ENCODE results near the gene ALOX15.
"Not testable (repeated sequence)": the region's sequence is repeated elsewhere in the genome, so short reads cannot be mapped to it uniquely, and the experiment has no call there.

Gene ALOX15

DNA sequence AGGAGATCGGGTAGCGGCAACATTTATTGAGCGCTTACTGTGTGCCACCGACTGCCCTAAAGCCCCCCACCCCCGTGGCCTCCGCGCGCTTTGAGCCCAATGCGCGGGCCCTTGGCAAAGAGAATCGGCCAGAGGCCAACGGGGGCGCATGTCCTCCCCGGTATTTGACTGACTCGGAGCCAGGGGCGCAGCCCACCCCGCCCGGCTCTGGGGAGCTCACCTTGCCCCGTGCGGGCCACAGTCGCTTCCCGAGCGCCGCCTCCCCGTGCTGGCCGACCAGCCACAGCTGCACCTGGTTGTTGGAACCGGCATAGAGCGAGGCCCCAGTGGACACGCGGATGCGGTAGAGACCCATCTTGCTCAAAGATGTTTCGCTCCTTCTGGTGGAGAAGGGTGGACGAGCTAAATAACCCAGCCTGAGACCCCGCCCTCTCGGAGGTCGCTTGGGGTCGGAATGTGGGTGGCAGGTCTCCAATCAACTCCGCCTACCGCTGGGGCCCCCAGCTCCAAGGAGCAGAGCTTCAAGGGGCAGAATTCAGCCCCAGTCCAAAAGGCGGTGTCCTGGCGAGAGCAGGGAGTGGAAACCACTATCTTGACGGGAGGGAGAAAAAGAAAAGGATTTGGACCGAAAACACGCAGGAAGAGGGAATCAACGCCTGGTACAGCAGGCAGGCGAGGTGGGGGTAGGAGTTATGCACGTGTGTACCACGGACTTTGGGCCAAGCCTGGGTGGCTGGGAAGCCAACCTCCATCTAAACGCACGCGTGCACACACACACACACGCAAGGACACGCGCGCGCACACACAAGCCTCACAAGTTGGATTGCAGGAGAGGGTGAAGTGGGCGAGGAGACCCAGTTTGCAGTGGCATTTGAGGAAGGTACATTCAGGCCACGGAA is at the start of gene ALOX15:
TSS of gene ALOX15 (minus strand) at position 382 of the 899 bp plus-strand sequence. CDS start at position 355, 27 bp downstream.
- no peak for DNase-seq (ENCODE audit: low read depth in 3 of 3, low spot score in 1 of 3)

- no peak for DNase-seq (ENCODE audit: low read depth in 3 of 3, low spot score in 1 of 3)
Observed at GRCh38 chr17:4690745-4691144, 49.3 kb upstream of the ALOX15 start.

- not testable (repeated sequence) for DNase-seq (ENCODE audit: low read depth in 3 of 3, low spot score in 1 of 3)
Observed at GRCh38 chr17:4689872-4690271, 48.4 kb upstream of the ALOX15 start.

DNA sequence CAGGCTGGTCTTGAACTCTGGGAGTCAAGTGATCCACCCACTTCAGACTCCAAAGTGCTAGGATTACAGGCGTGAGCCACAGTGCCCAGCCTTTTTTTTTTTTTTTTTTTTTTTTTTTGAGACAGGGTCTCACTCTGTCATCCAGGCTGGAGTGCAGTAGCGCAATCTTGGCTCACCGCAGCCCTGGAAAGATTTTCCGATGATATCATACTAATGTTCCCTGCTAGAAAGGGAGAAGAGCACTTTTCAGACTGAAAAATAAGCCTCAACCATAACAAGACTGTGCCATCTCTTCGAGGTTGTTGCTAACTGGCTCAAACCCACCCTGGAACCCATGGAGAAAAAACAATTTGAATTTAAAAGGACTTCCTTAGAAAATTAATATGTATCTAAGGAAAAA is 42.3 kb upstream of the ALOX15 start:
- DNase-seq (ENCODE audit: low read depth in 3 of 3, low spot score in 1 of 3): not testable (repeated sequence)

DNA sequence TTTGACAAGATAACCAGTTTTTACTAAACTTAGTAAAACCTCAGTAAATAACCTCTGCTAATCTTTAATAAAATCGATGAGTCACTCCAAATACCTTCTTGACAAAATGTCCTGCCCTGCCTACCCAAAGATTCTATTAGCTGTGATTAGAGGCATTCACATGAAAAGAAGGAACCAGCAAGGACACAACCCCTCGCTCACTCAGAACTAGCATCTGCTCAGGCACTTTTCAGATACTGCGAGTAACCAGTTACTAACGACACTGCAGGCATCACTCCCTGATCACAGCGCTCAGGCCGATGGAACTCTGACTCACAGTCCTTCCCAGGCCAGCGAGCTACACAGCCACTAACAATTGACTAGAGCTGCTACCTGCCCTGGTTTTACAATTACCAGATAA is 38.2 kb upstream of the ALOX15 start:
- no peak for DNase-seq (ENCODE audit: low read depth in 3 of 3, low spot score in 1 of 3)

- DNase-seq (ENCODE audit: low read depth in 3 of 3, low spot score in 1 of 3): no peak
Observed at GRCh38 chr17:4678448-4679026, 37.1 kb upstream of the ALOX15 start.

- no peak for DNase-seq (ENCODE audit: low read depth in 3 of 3, low spot score in 1 of 3)
Observed at GRCh38 chr17:4676791-4677190, 35.3 kb upstream of the ALOX15 start.

DNA sequence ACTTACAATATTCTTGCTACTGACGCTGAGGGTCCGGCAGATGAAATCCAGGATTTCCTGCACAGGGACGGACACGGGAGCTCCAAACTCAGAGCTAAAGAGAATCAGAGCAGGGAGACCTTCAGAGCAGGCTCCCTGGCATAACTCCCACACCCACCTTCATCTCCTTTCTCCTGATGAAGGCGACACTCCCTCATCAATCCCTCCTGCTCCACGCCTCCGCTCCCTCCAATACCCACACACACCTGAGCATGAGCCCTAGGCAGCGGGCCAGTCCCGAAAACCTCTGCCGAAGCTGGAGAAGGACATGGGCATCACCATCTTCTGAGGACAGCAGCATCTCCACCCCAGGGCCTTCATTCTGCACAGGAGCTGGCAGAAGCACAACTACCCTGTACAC is 34.3 kb upstream of the ALOX15 start:
- DNase-seq (ENCODE audit: low read depth in 3 of 3, low spot score in 1 of 3): no peak

DNA sequence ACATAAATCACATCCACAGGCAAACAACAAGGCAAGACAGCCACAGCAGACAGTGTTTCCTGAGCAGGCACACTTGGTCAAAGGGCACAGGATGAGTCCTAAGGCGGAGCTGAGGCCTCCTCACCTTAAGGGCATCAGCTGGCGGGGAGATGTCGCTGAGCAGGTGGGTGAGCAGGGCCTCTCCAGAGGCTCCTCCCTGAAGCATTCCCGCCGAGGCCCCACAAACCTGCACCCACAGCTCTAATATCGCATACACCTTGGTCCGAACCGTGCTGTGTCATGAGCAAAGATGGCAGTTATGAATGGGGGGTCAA is 33.2 kb upstream of the ALOX15 start:
- no peak for DNase-seq (ENCODE audit: low read depth in 3 of 3, low spot score in 1 of 3)

GRCh38 chr17:4673986-4674684 is 32.7 kb upstream of the ALOX15 start:
- DNase-seq (ENCODE audit: low read depth in 3 of 3, low spot score in 1 of 3): no peak

GRCh38 chr17:4673169-4673568 is 31.7 kb upstream of the ALOX15 start:
- DNase-seq (ENCODE audit: low read depth in 3 of 3, low spot score in 1 of 3): no peak

- DNase-seq (ENCODE audit: low read depth in 3 of 3, low spot score in 1 of 3): no peak
Observed at GRCh38 chr17:4672751-4673150, 31.3 kb upstream of the ALOX15 start.

GRCh38 chr17:4672055-4672630 is 30.7 kb upstream of the ALOX15 start:
- DNase-seq (ENCODE audit: low read depth in 3 of 3, low spot score in 1 of 3): no peak

GRCh38 chr17:4667166-4667565 is 25.7 kb upstream of the ALOX15 start:
- no peak for DNase-seq (ENCODE audit: low read depth in 3 of 3, low spot score in 1 of 3)

DNA sequence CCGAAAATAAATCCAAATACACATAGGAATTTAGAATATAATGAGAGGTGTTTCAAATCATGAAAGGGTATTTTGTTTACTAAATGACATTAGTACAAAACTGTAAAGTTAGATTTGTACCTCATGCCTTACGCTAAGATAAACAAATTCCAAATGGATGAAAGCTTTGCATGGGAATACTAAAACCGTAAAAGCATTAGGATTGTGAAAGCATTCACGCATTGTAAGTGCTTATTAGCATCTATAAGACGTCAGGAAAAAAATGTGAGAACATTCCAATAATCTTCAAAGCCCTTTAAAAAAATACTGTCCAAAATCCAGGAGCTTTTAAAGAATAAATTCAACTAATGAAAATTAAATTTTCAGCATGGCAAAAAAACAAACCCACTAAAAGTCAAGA is 24.8 kb upstream of the ALOX15 start:
- DNase-seq (ENCODE audit: low read depth in 3 of 3, low spot score in 1 of 3): no peak

GRCh38 chr17:4665027-4665426 is 23.5 kb upstream of the ALOX15 start:
- DNase-seq (ENCODE audit: low read depth in 3 of 3, low spot score in 1 of 3): no peak

GRCh38 chr17:4664230-4664629 is 22.8 kb upstream of the ALOX15 start:
- DNase-seq (ENCODE audit: low read depth in 3 of 3, low spot score in 1 of 3): no peak

DNA sequence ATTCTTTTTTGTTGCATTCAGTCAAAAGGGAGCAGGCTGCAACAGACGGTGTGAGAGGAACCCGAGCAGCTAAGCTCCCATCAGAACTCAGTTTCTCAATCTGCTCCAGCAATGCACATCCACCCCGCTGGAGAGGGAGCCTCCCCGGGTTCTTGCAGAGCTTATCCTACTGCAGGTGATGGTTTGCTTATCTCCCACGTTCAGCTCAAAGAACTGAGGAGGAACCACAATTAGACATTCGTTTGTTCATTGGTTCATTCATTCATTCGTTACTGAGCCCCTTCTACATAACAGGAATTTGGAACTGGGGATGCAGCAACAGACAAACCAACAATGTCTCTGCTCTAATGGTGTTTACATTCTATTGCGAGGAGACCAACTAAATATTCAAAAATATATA is 22.2 kb upstream of the ALOX15 start:
- no peak for DNase-seq (ENCODE audit: low read depth in 3 of 3, low spot score in 1 of 3)

DNA sequence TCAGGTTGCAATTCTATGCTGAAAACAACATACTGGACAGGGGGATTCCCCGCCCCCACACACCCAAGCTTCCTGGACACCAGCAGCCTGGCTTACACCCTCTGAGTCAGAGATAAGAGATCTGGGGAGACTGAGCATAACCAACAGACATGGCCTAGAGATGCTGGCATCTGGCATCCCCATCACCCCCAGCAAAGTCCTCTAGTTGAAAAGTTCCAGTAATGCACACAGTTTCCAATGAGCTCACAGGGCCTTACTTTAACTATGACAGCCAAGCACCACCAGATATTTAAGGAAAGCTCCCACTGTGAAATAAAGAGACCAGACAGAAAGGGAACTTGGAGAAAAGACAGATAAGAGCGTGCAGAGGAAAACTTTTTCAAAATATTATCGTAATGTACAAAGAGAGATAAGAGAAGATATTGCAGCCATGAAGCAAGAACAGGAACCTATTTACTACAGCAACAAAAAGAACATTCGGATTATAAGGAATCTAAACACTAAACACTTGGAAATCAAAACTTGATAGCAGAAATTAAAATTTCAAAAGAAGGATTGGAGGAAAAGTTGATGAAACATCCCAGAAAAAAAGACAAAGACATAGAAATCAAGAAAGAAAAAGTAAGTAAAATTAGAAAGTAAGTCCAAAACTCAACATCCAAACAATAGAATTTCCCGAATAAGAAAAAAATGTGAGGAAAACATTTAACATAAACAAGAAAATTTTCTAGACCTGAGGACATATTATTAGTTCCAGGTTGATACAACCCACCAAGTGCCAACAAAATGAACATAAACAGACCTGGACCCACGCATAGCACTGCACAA is 17.2 kb upstream of the ALOX15 start:
- DNase-seq (ENCODE audit: low read depth in 3 of 3, low spot score in 1 of 3): no peak

GRCh38 chr17:4657678-4658077 is 16.2 kb upstream of the ALOX15 start:
- DNase-seq (ENCODE audit: low read depth in 3 of 3, low spot score in 1 of 3): no peak

- not testable (repeated sequence) for DNase-seq (ENCODE audit: low read depth in 3 of 3, low spot score in 1 of 3)
Observed at GRCh38 chr17:4655933-4656332, 14.5 kb upstream of the ALOX15 start.
